Tibial nerve (tissue), 4 donors: ENCODE measurements around the gene DYNAP. TPM values are rescaled to one million over a fixed set of nuclear protein-coding genes. Genes with fewer than 3 reads are reported as not detected.

Experiments
- DNase-seq, 2 donors: peaks; one replicate each; pipeline ENCODE4 v3.0.0-alpha.2; 2019; ENCODE audit warnings: low spot score in 2 of 2
- H3K27ac ChIP-seq, 4 donors: fragments of 200-600 bp; sonication (generic) in 3 of 4; one replicate each; pipeline ENCODE4 v1.5.1; 2017 to 2019; ENCODE audit warnings: mild to moderate bottlenecking in 1 of 4
- H3K27me3 ChIP-seq, 2 donors: fragments of 200-600 bp; sonication (generic) in 1 of 2; one replicate each; pipeline versions ENCODE4 v1.5.1 to v1.6.0; 2017 to 2019
- H3K36me3 ChIP-seq, 3 donors: fragments of 200-600 bp; sonication (generic); one replicate each; pipeline ENCODE4 v1.5.1; 2018 to 2019
- H3K4me1 ChIP-seq, 4 donors: fragments of 200-600 bp; sonication (generic) in 3 of 4; one replicate each; pipeline ENCODE4 v1.5.1; 2017 to 2019
- H3K4me3 ChIP-seq, 4 donors: fragments of 200-600 bp; sonication (generic) in 3 of 4; one replicate each; pipeline ENCODE4 v1.5.1; 2017 to 2019; ENCODE audit warnings: mild to moderate bottlenecking in 1 of 4, moderate library complexity in 1 of 4
- H3K9me3 ChIP-seq, 4 donors: fragments of 200-600 bp; sonication (generic) in 3 of 4; one replicate each; pipeline ENCODE4 v1.5.1; 2017 to 2019
- EP300 ChIP-seq, 2 donors: sonication (generic); formaldehyde crosslinking; IDR thresholded peaks; one replicate each; pipeline ENCODE4 v1.6.1; 2017; ENCODE audit warnings: antibody characterized with exemption in 2 of 2, mild to moderate bottlenecking in 1 of 2
- POLR2A ChIP-seq, 2 donors: fragments of 450-650 bp; IDR thresholded peaks; one replicate each; pipeline ENCODE4 v1.6.1; 2017; ENCODE audit warnings: antibody characterized with exemption in 2 of 2, mild to moderate bottlenecking in 2 of 2, moderate library complexity in 2 of 2
- WGBS, 2 donors: methylation state at CpG; one replicate each; pipeline ENCODE4 v1.1.5; 2018; 5-methylcytosine and 5-hydroxymethylcytosine counted together
- total RNA-seq, 4 donors: library from RNA; depleted of rRNA; stranded (reverse); fragments of >200 nt; gene quantifications; one replicate each; pipeline ENCODE4 v1.1.0, GENCODE V29; 2016
- TF ChIP-seq, protein P1 (sequence below), 5 experiments: fragments of 200-600 bp in 3 of 5; fragments of 450-650 bp in 2 of 5; sonication (generic) in 3 of 5; IDR thresholded peaks; one replicate each; pipeline ENCODE4 v1.5.1; 2016 to 2019; ENCODE audit warnings: antibody characterized with exemption in 5 of 5, mild to moderate bottlenecking in 3 of 5, moderate library complexity in 2 of 5

DYNAP gene
- total RNA-seq, 4 donors from 2014 or later, result not detected

DNA sequence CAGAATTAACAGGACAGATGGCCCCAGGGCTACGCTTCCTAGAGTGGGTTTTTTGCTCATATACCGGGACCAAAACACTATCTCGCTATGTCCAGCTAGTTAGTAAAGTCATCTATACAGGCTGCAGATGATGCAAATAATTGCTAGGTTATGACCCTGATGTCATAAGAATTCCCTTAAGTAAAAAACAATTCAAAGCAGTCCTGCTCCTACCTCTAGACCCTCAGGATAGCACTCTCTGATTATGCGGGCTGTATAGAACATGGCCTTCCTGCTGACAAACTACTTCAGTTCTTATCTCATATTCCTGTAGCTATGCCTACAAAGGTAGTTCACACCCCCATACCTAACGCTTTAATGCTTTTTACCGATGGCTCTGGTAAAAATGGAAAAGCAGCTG, 13.2 kb downstream of the DYNAP start:
- Histone ChIP-seq H3K9me3 (no peaks in the 10 kb centered on the region), H3K27ac (no peak overlapping the region), H3K4me1 (no peaks in the 10 kb centered on the region), H3K4me3 (no peak overlapping the region), H3K27me3 (no peaks in the 10 kb centered on the region), H3K36me3 (no peaks in the 10 kb centered on the region)
- TF ChIP-seq, protein P1, sequence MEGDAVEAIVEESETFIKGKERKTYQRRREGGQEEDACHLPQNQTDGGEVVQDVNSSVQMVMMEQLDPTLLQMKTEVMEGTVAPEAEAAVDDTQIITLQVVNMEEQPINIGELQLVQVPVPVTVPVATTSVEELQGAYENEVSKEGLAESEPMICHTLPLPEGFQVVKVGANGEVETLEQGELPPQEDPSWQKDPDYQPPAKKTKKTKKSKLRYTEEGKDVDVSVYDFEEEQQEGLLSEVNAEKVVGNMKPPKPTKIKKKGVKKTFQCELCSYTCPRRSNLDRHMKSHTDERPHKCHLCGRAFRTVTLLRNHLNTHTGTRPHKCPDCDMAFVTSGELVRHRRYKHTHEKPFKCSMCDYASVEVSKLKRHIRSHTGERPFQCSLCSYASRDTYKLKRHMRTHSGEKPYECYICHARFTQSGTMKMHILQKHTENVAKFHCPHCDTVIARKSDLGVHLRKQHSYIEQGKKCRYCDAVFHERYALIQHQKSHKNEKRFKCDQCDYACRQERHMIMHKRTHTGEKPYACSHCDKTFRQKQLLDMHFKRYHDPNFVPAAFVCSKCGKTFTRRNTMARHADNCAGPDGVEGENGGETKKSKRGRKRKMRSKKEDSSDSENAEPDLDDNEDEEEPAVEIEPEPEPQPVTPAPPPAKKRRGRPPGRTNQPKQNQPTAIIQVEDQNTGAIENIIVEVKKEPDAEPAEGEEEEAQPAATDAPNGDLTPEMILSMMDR (IDR thresholded peaks at IDR 0.05), result no peak
- TF ChIP-seq EP300 (IDR thresholded peaks at IDR 0.05), result no peak
- no peak for TF ChIP-seq POLR2A (IDR thresholded peaks at IDR 0.05)
- 84 to 87% methylated on average over 6 of the region's 6 CpGs for WGBS, 2 donors
- no peak for DNase-seq

DNA sequence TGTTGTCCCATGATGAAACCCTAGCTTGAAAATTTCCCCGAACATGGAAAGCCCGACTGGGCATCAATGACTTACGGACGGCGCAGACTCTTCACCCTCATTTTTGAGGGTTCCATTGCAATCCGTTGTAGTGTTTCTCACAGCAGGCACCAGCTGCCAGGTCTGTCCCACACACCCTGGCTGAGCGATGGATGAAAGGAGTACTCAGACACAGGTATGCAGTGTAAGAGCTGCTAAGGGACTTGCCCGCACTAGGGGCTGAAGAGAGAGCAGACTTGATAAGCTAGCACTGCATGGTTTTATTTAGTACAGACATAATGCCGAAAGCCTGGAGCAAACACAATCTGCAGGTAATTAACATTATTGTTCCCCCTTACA, 15.8 kb downstream of the DYNAP start:
- Histone ChIP-seq H3K9me3 (no peaks in the 10 kb centered on the region), H3K36me3 (no peaks in the 10 kb centered on the region), H3K27me3 (no peaks in the 10 kb centered on the region), H3K4me3 (no peak overlapping the region), H3K27ac (no peak overlapping the region), H3K4me1 (no peaks in the 10 kb centered on the region)
- TF ChIP-seq POLR2A (IDR thresholded peaks at IDR 0.05) (no peak), EP300 (IDR thresholded peaks at IDR 0.05) (no peak)
- TF ChIP-seq, protein P1 (IDR thresholded peaks at IDR 0.05), result no peak
- no peak for DNase-seq
- WGBS, 2 donors, result 82 to 86% methylated on average over 9 of the region's 9 CpGs

DNA sequence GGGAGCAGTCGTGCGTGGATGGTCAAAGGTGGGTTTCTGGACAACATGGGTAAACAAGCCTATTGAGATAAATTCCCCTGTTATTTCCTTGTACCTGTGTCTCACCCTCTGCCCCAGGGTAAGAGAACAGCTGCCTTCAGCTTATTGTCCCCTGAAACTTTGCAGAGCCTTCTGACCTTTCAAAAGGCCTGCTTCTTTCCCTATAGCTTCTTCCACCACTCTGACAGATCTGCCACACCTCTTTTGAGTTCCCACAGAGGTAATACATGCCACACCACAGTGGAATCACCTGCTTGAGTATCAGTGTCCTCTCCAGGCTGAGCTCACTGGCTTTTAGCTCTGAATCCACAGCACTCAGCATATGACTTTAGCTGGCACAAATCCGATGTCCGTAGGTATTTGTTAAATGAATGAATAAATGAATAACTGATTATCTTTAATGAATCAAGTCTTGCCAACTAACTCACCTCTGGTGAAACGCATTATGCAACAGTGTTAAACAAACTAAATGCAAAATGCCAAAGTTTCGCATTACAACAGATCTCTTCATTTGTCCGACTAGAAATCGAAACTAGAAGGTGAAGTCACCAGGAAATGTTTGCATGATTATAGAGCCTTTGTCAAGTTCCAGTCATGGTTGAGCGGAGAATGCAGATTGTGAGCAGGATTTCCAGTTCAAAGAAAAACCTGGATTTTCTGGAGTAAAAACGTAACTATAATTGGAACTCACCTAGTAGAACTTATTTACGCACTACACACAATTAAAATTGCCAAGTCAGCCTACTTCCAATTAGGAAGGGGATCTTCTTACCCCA, 16.4 kb downstream of the DYNAP start:
- WGBS, 2 donors, result 76 to 81% methylated on average over 11 of the region's 11 CpGs

DNA sequence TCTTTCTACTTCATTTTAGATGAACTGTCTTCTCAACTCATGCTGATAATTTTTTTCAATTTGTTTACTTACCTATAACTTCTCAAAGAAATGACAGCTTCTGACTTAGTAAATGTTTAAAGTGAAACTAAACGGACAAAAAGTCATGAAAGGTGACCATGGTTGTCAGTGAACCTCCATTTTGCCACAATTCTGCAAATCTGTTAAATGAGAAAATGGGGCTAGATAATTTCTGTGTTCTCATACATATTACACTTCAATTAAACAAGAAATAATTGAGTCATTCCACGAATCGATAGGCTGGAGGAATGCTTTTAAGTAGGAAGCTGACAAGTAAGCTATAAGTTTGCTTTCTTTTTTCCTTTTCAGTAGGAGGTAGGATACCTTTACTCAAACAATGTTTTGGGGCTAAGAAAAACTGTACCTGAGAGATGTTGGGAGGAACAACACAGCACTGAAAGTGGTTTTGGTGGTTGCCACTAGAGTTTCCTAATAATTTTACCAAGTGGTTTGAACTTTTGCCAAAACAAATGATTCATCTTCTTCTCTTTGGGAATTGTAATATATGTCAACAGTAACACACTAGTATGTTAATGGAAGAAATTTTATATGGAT, 17.1 kb downstream of the DYNAP start:
- Histone ChIP-seq H3K4me1 (no peaks in the 10 kb centered on the region), H3K27ac (peak overlapping the region in 1 of 4 donors; percentile 3), H3K36me3 (no peaks in the 10 kb centered on the region), H3K4me3 (no peak overlapping the region), H3K9me3 (no peaks in the 10 kb centered on the region), H3K27me3 (no peaks in the 10 kb centered on the region)
- 74% methylated on average over 3 of the region's 3 CpGs for WGBS, 2 donors
- TF ChIP-seq EP300 (IDR thresholded peaks at IDR 0.05), result no peak
- no peak for TF ChIP-seq POLR2A (IDR thresholded peaks at IDR 0.05)
- TF ChIP-seq, protein P1 (IDR thresholded peaks at IDR 0.05), result no peak
- DNase-seq, result no peak

More for the DNA sequence above, 16.4 kb downstream of the DYNAP start:
- H3K27ac ChIP-seq, result peak overlapping the region in 1 of 4 donors; percentile 3
- H3K36me3 ChIP-seq, result no peaks in the 10 kb centered on the region
- H3K4me1 ChIP-seq, result no peaks in the 10 kb centered on the region
- H3K27me3 ChIP-seq, result no peaks in the 10 kb centered on the region
- TF ChIP-seq POLR2A (IDR thresholded peaks at IDR 0.05) (no peak), EP300 (IDR thresholded peaks at IDR 0.05) (no peak)
- TF ChIP-seq, protein P1 (IDR thresholded peaks at IDR 0.05), result no peak
- no peak for DNase-seq
- H3K4me3 ChIP-seq, result no peak overlapping the region
- H3K9me3 ChIP-seq, result no peaks in the 10 kb centered on the region

DNA sequence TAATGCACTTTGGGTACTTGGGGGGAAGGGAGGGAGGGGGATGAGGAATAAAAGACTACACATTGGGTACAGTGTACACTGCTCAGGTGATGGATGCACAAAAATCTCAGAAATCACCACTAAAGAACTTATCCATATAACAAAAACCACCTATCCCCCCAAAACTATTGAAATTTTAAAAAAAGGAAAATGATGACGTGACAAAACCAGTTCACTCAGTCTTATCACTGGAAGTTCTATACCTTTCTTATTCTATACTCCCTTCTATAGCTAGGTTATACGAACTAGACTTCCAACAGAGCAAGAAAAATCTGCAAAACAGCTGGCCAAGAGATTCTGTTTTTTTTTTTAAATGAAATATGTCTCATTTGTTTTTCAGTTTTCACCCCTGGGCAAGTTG, 20.8 kb downstream of the DYNAP start:
- H3K9me3 ChIP-seq, result peaks cover 0 to 3% (median 0%) of the 10 kb centered on the region in 4 donors
- TF ChIP-seq POLR2A (IDR thresholded peaks at IDR 0.05) (no peak), EP300 (IDR thresholded peaks at IDR 0.05) (no peak)
- TF ChIP-seq, protein P1 (IDR thresholded peaks at IDR 0.05), result no peak
- no peak overlapping the region for H3K27ac ChIP-seq
- no peaks in the 10 kb centered on the region for H3K36me3 ChIP-seq
- H3K4me1 ChIP-seq, result no peaks in the 10 kb centered on the region
- 51 to 53% methylated on average over 2 of the region's 2 CpGs for WGBS, 2 donors
- no peaks in the 10 kb centered on the region for H3K27me3 ChIP-seq
- DNase-seq, result no peak
- no peak overlapping the region for H3K4me3 ChIP-seq
